HEK293 (cell line): ENCODE data around the gene ZNF84.

ENCODE experiments used
- CTCF ChIA-PET: fragments of 350-600 bp; formaldehyde crosslinking; extraction: SDS; loops from one replicate; lab custom pipeline; 2021; ENCODE audit warnings: antibody characterized with exemption; lab: Yijun Ruan, JAX
- POLR2A ChIA-PET: fragments of 300-600 bp; formaldehyde crosslinking; extraction: SDS; loops from one replicate; lab custom pipeline; 2020; ENCODE audit warnings: antibody characterized with exemption, inconsistent platforms; lab: Yijun Ruan, JAX
- H3K27ac ChIP-seq: fragments of 200-500 bp; sonication (Bioruptor generic); 2 replicates; pipeline ENCODE4 v1.5.1; 2014; ENCODE audit warnings: low read depth, low read length, control low read depth, inconsistent platforms; ENCODE audit errors: extremely low read depth
- H3K36me3 ChIP-seq, 2 experiments: fragments of 200-500 bp in 1 of 2; sonication (Bioruptor generic) in 1 of 2; 1 replicate in 1 of 2; 2 replicates in 1 of 2; pipeline ENCODE4 v1.5.1; 2014 to 2017; ENCODE audit warnings: inconsistent platforms in 2 of 2, low read length in 2 of 2; ENCODE audit not compliant: control insufficient read depth in 2 of 2, insufficient read depth in 1 of 2
- H3K4me1 ChIP-seq: fragments of 200-500 bp; sonication (Bioruptor generic); 2 replicates; pipeline ENCODE4 v1.5.1; 2014; ENCODE audit warnings: mild to moderate bottlenecking, low read length, inconsistent platforms; ENCODE audit not compliant: control insufficient read depth, insufficient read depth
- H3K4me3 ChIP-seq: 2 replicates; pipeline ENCODE4 v1.5.1; 2011; ENCODE audit warnings: low read depth, mild to moderate bottlenecking, control low read depth, low read length, moderate library complexity
- H3K9me3 ChIP-seq: fragments of 200-500 bp; sonication (Bioruptor generic); 2 replicates; pipeline ENCODE4 v1.5.1; 2014; ENCODE audit warnings: low read depth, low read length, inconsistent platforms; ENCODE audit not compliant: control insufficient read depth, insufficient read depth
- GFI1B ChIP-seq: fragments of 450-650 bp; formaldehyde crosslinking; IDR thresholded peaks from 2 replicates; pipeline ENCODE4 v1.5.1; 2016; ENCODE audit warnings: missing biosample characterization, missing genetic modification characterization
- GLI2 ChIP-seq: fragments of 450-650 bp; formaldehyde crosslinking; IDR thresholded peaks from 2 replicates; pipeline ENCODE4; 2017; ENCODE audit warnings: missing biosample characterization, missing genetic modification characterization, low read depth, borderline replicate concordance
- GLIS1 ChIP-seq: fragments of 450-650 bp; formaldehyde crosslinking; IDR thresholded peaks from 2 replicates; pipeline ENCODE4 v1.5.1; 2016; ENCODE audit warnings: missing biosample characterization, missing genetic modification characterization
- KLF16 ChIP-seq: fragments of 450-650 bp; formaldehyde crosslinking; IDR thresholded peaks from 2 replicates; pipeline ENCODE4 v1.5.1; 2017; ENCODE audit warnings: missing biosample characterization, missing genetic modification characterization
- KLF7 ChIP-seq: fragments of 450-650 bp; formaldehyde crosslinking; IDR thresholded peaks from 2 replicates; pipeline ENCODE4 v1.5.1; 2016; ENCODE audit warnings: missing biosample characterization, missing genetic modification characterization, borderline replicate concordance
- KLF9 ChIP-seq: fragments of 450-650 bp; formaldehyde crosslinking; IDR thresholded peaks from 2 replicates; pipeline ENCODE4 v1.5.1; 2016; ENCODE audit warnings: missing biosample characterization, missing genetic modification characterization, low read depth
- MYNN ChIP-seq: fragments of 450-650 bp; formaldehyde crosslinking; IDR thresholded peaks from 2 replicates; pipeline ENCODE4 v1.5.1; 2016; ENCODE audit warnings: missing biosample characterization, missing genetic modification characterization, borderline replicate concordance
- SP3 ChIP-seq: fragments of 450-650 bp; formaldehyde crosslinking; IDR thresholded peaks from 2 replicates; pipeline ENCODE4 v1.5.1; 2016; ENCODE audit warnings: missing biosample characterization, missing genetic modification characterization
- ZBTB48 ChIP-seq: fragments of 450-650 bp; formaldehyde crosslinking; IDR thresholded peaks from 2 replicates; pipeline ENCODE4 v1.5.1; 2016; ENCODE audit warnings: missing biosample characterization, missing genetic modification characterization
- ZBTB6 ChIP-seq: fragments of 450-650 bp; formaldehyde crosslinking; IDR thresholded peaks from 2 replicates; pipeline ENCODE4 v1.5.1; 2017; ENCODE audit warnings: missing biosample characterization, missing genetic modification characterization
- ZEB2 ChIP-seq: fragments of 450-650 bp; formaldehyde crosslinking; IDR thresholded peaks from 2 replicates; pipeline ENCODE4 v1.5.1; 2016; ENCODE audit warnings: missing biosample characterization, missing genetic modification characterization
- ZIC2 ChIP-seq: fragments of 450-650 bp; formaldehyde crosslinking; IDR thresholded peaks from 2 replicates; pipeline ENCODE4 v1.5.1; 2016; ENCODE audit warnings: missing biosample characterization, missing genetic modification characterization
- ZNF155 ChIP-seq: fragments of 450-650 bp; formaldehyde crosslinking; IDR thresholded peaks from 2 replicates; pipeline ENCODE4 v1.5.1; 2016; ENCODE audit warnings: missing biosample characterization, missing genetic modification characterization
- ZNF16 ChIP-seq: fragments of 450-650 bp; formaldehyde crosslinking; IDR thresholded peaks from 2 replicates; pipeline ENCODE4 v1.5.1; 2016; ENCODE audit warnings: low read depth, missing biosample characterization, missing genetic modification characterization
- ZNF211 ChIP-seq: fragments of 450-650 bp; formaldehyde crosslinking; IDR thresholded peaks from 2 replicates; pipeline ENCODE4 v1.5.1; 2016; ENCODE audit warnings: low read depth, missing biosample characterization, missing genetic modification characterization
- ZNF221 ChIP-seq: fragments of 450-650 bp; formaldehyde crosslinking; IDR thresholded peaks from 2 replicates; pipeline ENCODE4 v1.5.1; 2017; ENCODE audit warnings: missing biosample characterization, missing genetic modification characterization, borderline replicate concordance
- ZNF311 ChIP-seq: fragments of 450-650 bp; formaldehyde crosslinking; IDR thresholded peaks from 2 replicates; pipeline ENCODE4 v1.5.1; 2017; ENCODE audit warnings: missing biosample characterization, missing genetic modification characterization, borderline replicate concordance
- ZNF324 ChIP-seq: fragments of 450-650 bp; formaldehyde crosslinking; IDR thresholded peaks from 2 replicates; pipeline ENCODE4 v1.5.1; 2016; ENCODE audit warnings: missing biosample characterization, missing genetic modification characterization
- ZNF335 ChIP-seq: fragments of 450-650 bp; formaldehyde crosslinking; conservative IDR thresholded peaks from 2 replicates; pipeline ENCODE4 v1.5.1; 2016; ENCODE audit warnings: missing biosample characterization, missing genetic modification characterization
- ZNF354C ChIP-seq: fragments of 450-650 bp; formaldehyde crosslinking; IDR thresholded peaks from 2 replicates; pipeline ENCODE4 v1.5.1; 2016; ENCODE audit warnings: missing biosample characterization, missing genetic modification characterization, low read depth, borderline replicate concordance
- ZNF530 ChIP-seq: fragments of 450-650 bp; formaldehyde crosslinking; IDR thresholded peaks from 2 replicates; pipeline ENCODE4 v1.5.1; 2016; ENCODE audit warnings: low read depth, missing biosample characterization, missing genetic modification characterization
- ZNF555 ChIP-seq: fragments of 450-650 bp; formaldehyde crosslinking; conservative IDR thresholded peaks from 2 replicates; pipeline ENCODE4 v1.5.1; 2017; ENCODE audit warnings: missing biosample characterization, mild to moderate bottlenecking, missing genetic modification characterization, inconsistent platforms
- ZNF621 ChIP-seq: fragments of 450-650 bp; formaldehyde crosslinking; IDR thresholded peaks from 2 replicates; pipeline ENCODE4 v1.5.1; 2017; ENCODE audit warnings: missing biosample characterization, missing genetic modification characterization
- ZNF629 ChIP-seq: fragments of 450-650 bp; formaldehyde crosslinking; IDR thresholded peaks from 2 replicates; pipeline ENCODE4 v1.5.1; 2017; ENCODE audit warnings: missing biosample characterization, missing genetic modification characterization
- ZNF660 ChIP-seq: fragments of 450-650 bp; IDR thresholded peaks from 2 replicates; pipeline ENCODE4 v1.5.1; 2018; ENCODE audit warnings: missing biosample characterization, mild to moderate bottlenecking, missing genetic modification characterization
- ZNF701 ChIP-seq: fragments of 450-650 bp; formaldehyde crosslinking; IDR thresholded peaks from 2 replicates; pipeline ENCODE4 v1.5.1; 2016; ENCODE audit warnings: missing biosample characterization, missing genetic modification characterization
- ZNF785 ChIP-seq: fragments of 450-650 bp; formaldehyde crosslinking; IDR thresholded peaks from 2 replicates; pipeline ENCODE4 v1.5.1; 2016; ENCODE audit warnings: missing biosample characterization, missing genetic modification characterization
- ZXDB ChIP-seq: fragments of 450-650 bp; formaldehyde crosslinking; IDR thresholded peaks from 2 replicates; pipeline ENCODE4 v1.5.1; 2016; ENCODE audit warnings: missing biosample characterization, missing genetic modification characterization
- TF ChIP-seq, protein P1 (sequence below): fragments of 450-650 bp; formaldehyde crosslinking; conservative IDR thresholded peaks from 2 replicates; pipeline ENCODE4 v1.5.1; 2016; ENCODE audit warnings: low read depth, missing biosample characterization, missing genetic modification characterization
- TF ChIP-seq, protein P2 (sequence below): fragments of 450-650 bp; formaldehyde crosslinking; IDR thresholded peaks from 2 replicates; pipeline ENCODE4 v1.5.1; 2016; ENCODE audit warnings: missing biosample characterization, missing genetic modification characterization

ZNF84 gene

GRCh38 chr12:133073836-133074235 lies 36.5 kb downstream of the ZNF84 start:
- POLR2A ChIA-PET = no interaction called here
- H3K36me3 ChIP-seq = no peaks in the 10 kb centered on the region
- H3K4me3 ChIP-seq = no peak overlapping the region
- peak; percentile 75 for TF ChIP-seq MYNN (tag by site-specific recombination)
- no peak for TF ChIP-seq KLF16 (tag by site-specific recombination)
- no peak for TF ChIP-seq GFI1B (tag by site-specific recombination)
- H3K27ac ChIP-seq = no peak overlapping the region
- no peaks in the 10 kb centered on the region; the same call in none of the 2 replicates for H3K9me3 ChIP-seq
- CTCF ChIA-PET = no interaction called here
- no peaks in the 10 kb centered on the region for H3K4me1 ChIP-seq

DNA sequence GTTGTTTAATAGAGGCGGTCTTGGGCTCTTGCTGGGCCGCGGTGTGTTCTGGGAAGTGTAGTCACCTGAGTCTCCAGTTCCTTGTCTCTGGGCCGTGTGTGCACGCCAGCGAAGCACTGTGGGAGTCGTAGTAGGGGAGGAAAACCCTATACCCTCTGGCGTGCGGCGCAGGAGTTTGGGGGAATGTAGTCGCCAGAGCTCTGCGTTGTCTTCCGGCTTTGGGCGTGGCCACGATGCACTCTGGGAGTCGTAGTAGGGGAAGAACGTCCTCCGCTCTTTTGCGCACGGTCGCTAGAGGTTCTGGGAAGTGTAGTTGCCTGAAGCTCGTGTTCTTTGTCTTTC lies 42.7 kb downstream of the ZNF84 start:
- peak overlapping the region; percentile 79 for H3K4me3 ChIP-seq
- no peaks in the 10 kb centered on the region for H3K4me1 ChIP-seq
- ChIA-PET POLR2A (interaction anchor here (0.8 to 1.2 kb wide), 7 partner anchors 44 to 251 kb away, joined by 3 to 11 read pairs (median 3); partner anchors contain the start of genes GOLGA3, ZNF10, ZNF26 and ZNF268), CTCF (no interaction called here)
- H3K9me3 ChIP-seq = peaks cover 5% of the 10 kb centered on the region
- peak overlapping the region; percentile 89 for H3K27ac ChIP-seq
- H3K36me3 ChIP-seq = peaks cover 22 to 33% of the 10 kb centered on the region in 2 experiments
- peak; percentile 37 for TF ChIP-seq ZNF629 (tag by site-specific recombination)
- TF ChIP-seq ZNF221 = no peak
- TF ChIP-seq ZNF785 (tag by site-specific recombination) = no peak
- no peak for TF ChIP-seq ZNF354C (tag by site-specific recombination)
- no peak for TF ChIP-seq ZBTB48
- no peak for TF ChIP-seq ZNF530 (tag by site-specific recombination)
- TF ChIP-seq ZNF155 (tag by site-specific recombination) = no peak
- no peak for TF ChIP-seq GLI2 (tag by site-specific recombination)
- peak; percentile 61 for TF ChIP-seq GLIS1
- peak; percentile 94 for TF ChIP-seq ZXDB (tag by site-specific recombination)
- TF ChIP-seq ZIC2 (tag by site-specific recombination) = peak; percentile 61; the same call in 1 of the 2 replicates
- TF ChIP-seq ZNF211 = no peak
- peak; percentile 99 for TF ChIP-seq SP3 (tag by site-specific recombination)
- no peak; the same call in 1 of the 2 replicates for TF ChIP-seq ZNF324 (tag by site-specific recombination)
- no peak for TF ChIP-seq ZNF16
- TF ChIP-seq ZBTB6 (tag by site-specific recombination) = peak; percentile 88
- TF ChIP-seq ZEB2 (tag by site-specific recombination) = no peak
- TF ChIP-seq ZNF311 (tag by site-specific recombination) = no peak
- peak; percentile 81; the same call in 1 of the 2 replicates for TF ChIP-seq KLF7 (tag by site-specific recombination)
- no peak for TF ChIP-seq ZNF621 (tag by site-specific recombination)
- 0 out of 2 replicates have a peak, but pooled peaks have one; percentile 37 for TF ChIP-seq KLF9
- TF ChIP-seq, protein P1, sequence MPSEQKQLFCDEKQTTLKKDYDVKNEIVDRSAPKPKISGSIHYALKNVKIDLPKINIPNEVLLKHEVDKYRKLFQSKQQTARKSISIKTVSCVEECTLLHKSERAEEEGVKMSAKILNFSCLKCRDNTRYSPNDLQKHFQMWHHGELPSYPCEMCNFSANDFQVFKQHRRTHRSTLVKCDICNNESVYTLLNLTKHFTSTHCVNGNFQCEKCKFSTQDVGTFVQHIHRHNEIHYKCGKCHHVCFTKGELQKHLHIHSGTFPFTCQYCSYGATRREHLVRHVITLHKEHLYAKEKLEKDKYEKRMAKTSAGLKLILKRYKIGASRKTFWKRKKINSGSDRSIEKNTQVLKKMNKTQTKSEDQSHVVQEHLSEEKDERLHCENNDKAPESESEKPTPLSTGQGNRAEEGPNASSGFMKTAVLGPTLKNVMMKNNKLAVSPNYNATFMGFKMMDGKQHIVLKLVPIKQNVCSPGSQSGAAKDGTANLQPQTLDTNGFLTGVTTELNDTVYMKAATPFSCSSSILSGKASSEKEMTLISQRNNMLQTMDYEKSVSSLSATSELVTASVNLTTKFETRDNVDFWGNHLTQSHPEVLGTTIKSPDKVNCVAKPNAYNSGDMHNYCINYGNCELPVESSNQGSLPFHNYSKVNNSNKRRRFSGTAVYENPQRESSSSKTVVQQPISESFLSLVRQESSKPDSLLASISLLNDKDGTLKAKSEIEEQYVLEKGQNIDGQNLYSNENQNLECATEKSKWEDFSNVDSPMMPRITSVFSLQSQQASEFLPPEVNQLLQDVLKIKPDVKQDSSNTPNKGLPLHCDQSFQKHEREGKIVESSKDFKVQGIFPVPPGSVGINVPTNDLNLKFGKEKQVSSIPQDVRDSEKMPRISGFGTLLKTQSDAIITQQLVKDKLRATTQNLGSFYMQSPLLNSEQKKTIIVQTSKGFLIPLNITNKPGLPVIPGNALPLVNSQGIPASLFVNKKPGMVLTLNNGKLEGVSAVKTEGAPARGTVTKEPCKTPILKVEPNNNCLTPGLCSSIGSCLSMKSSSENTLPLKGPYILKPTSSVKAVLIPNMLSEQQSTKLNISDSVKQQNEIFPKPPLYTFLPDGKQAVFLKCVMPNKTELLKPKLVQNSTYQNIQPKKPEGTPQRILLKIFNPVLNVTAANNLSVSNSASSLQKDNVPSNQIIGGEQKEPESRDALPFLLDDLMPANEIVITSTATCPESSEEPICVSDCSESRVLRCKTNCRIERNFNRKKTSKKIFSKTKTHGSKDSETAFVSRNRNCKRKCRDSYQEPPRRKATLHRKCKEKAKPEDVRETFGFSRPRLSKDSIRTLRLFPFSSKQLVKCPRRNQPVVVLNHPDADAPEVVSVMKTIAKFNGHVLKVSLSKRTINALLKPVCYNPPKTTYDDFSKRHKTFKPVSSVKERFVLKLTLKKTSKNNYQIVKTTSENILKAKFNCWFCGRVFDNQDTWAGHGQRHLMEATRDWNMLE (tag by site-specific recombination) = peak; percentile 88
- TF ChIP-seq, protein P2, sequence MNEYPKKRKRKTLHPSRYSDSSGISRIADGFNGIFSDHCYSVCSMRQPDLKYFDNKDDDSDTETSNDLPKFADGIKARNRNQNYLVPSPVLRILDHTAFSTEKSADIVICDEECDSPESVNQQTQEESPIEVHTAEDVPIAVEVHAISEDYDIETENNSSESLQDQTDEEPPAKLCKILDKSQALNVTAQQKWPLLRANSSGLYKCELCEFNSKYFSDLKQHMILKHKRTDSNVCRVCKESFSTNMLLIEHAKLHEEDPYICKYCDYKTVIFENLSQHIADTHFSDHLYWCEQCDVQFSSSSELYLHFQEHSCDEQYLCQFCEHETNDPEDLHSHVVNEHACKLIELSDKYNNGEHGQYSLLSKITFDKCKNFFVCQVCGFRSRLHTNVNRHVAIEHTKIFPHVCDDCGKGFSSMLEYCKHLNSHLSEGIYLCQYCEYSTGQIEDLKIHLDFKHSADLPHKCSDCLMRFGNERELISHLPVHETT (tag by site-specific recombination) = peak; percentile 74; the same call in 1 of the 2 replicates
- no peak for TF ChIP-seq ZNF660 (tag by site-specific recombination)
- TF ChIP-seq ZNF335 (tag by site-specific recombination) = no peak
- TF ChIP-seq ZNF555 (tag by site-specific recombination) = no peak
- TF ChIP-seq ZNF701 = peak; percentile 36; the same call in 1 of the 2 replicates
